Small intestine (tissue), 7 donors: ENCODE data around the gene PITPNM3. TPM values are rescaled to one million over a fixed set of nuclear protein-coding genes. Genes with fewer than 3 reads are reported as not detected.

Experiments
- DNase-seq, 2 donors: peaks; one replicate each; pipeline versions ENCODE4 v3.0.0 to v3.0.0-alpha.2; 2013
- FAIRE-seq: peaks from 2 replicates; lab custom pipeline; 2012; peaks lifted over from hg19 to GRCh38; lab: Jason Lieb, UNC
- H3K27ac ChIP-seq, 3 donors: one replicate each; pipeline ENCODE4 v1.5.1; 2013; ENCODE audit warnings: low read length in 2 of 3, mild to moderate bottlenecking in 2 of 3, control low read depth in 1 of 3, inconsistent platforms in 1 of 3, low read depth in 1 of 3, moderate library complexity in 1 of 3
- H3K27me3 ChIP-seq, 3 donors: one replicate each; pipeline ENCODE4 v1.6.1; 2013; ENCODE audit warnings: low read length in 3 of 3, inconsistent platforms in 1 of 3; ENCODE audit not compliant: control insufficient read depth in 3 of 3, insufficient read depth in 3 of 3
- H3K36me3 ChIP-seq, 3 donors: one replicate each; pipeline ENCODE4 v1.6.1; 2013; ENCODE audit warnings: low read length in 3 of 3, inconsistent platforms in 1 of 3, low read depth in 1 of 3, mild to moderate bottlenecking in 1 of 3, moderate library complexity in 1 of 3; ENCODE audit not compliant: control insufficient read depth in 3 of 3, insufficient read depth in 2 of 3
- H3K4me1 ChIP-seq, 3 donors: one replicate each; pipeline ENCODE4 v1.6.1; 2013; ENCODE audit warnings: low read length in 2 of 3, inconsistent platforms in 1 of 3, low read depth in 1 of 3, mild to moderate bottlenecking in 1 of 3, moderate library complexity in 1 of 3; ENCODE audit not compliant: control insufficient read depth in 3 of 3, insufficient read depth in 2 of 3
- H3K4me3 ChIP-seq, 3 donors: one replicate each; pipeline ENCODE4 v1.5.1; 2013; ENCODE audit warnings: low read length in 3 of 3, control low read depth in 1 of 3, inconsistent platforms in 1 of 3, low read depth in 1 of 3, mild to moderate bottlenecking in 1 of 3, moderate library complexity in 1 of 3
- H3K9me3 ChIP-seq, 2 donors: one replicate each; pipeline ENCODE4 v1.6.1; 2013; ENCODE audit warnings: low read depth in 1 of 2, low read length in 1 of 2; ENCODE audit not compliant: control insufficient read depth in 2 of 2, insufficient read depth in 1 of 2
- WGBS, 3 donors: extraction: QIAGEN DNeasy Blood & Tissue Kit; methylation state at CpG; one replicate each; pipeline ENCODE4 v1.1.7; 2013; 5-methylcytosine and 5-hydroxymethylcytosine counted together
- polyA plus RNA-seq, 4 donors: library from polyadenylated mRNA; stranded (reverse) in 3 of 4; unstranded in 1 of 4; fragments of 200-250 nt in 3 of 4; fragments of 120-200 nt in 1 of 4; gene quantifications; one replicate each; pipeline versions ENCODE4 v1.2.1 to v1.2.3, GENCODE V29; 2013
- donor health status: healthy with polysubstance abuse.
- donor health status: control.
- donor health status: control.
- donor health status: Bipolar disorder and iron deficiency.
- donor health status: healthy.

The PITPNM3 gene
- polyA plus RNA-seq, 4 donors: 0.22 to 1.7 (median 0.70) TPM

GRCh38 chr17:6544011-6544370, 12.4 kb downstream of the PITPNM3 start:
- no peak overlapping the region for H3K27ac ChIP-seq
- FAIRE-seq (no peak), DNase-seq (no peak)
- H3K4me1 ChIP-seq: no peaks in the 10 kb centered on the region
- no peaks in the 10 kb centered on the region for H3K36me3 ChIP-seq
- H3K9me3 ChIP-seq: peaks cover 0 to 6% of the 10 kb centered on the region in 2 donors
- no peak overlapping the region for H3K4me3 ChIP-seq
- 59 to 83% (median 75%) methylated on average over 5 of the region's 5 CpGs for WGBS, 3 donors
- no peaks in the 10 kb centered on the region for H3K27me3 ChIP-seq

DNA sequence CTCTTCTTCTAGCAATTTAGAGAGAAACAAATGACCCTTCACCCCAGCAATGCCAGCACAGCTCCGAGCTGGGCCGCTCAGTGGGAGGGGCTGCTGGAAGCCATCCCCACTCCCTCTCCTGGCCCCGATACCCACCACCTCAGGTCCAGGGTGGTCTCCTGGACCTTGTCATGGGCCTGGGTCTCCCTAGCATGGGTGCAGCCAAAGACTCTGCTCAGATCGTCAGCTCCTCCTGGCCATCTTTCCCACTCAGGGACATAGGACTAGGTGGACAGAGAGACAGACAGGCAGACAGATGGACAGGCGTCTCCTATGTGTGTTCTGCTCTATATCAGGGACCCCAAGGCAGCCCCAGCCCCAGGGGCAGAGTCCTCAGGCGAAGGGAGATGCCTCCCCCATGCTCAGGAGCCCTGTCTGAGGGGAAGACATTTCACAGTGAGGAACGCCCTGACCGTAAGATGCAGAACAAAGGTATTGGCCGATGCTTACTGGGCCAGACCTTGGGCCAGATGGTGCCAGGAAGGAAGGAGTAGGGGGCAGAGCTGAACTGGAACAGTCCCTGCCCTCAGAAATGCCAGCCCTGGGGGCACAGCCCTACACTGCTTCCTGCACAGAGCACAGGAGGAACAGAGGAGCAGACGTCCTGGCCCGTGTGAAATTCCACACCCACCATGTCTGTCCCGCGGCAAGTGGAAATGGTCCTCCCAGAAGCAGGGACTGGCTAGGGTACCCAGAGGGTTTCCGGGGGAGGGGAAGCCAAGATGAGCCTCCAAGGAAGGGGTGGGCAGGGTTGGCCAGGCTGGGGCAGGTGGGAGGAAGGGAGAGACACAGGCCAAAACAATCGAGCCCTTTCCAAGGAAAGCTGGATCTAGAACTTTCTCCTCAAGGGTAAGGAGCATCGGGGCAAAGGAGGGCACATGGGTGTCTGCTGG, 13.0 kb downstream of the PITPNM3 start:
- no peaks in the 10 kb centered on the region for H3K36me3 ChIP-seq
- 80 to 83% (median 81%) methylated on average over 16 of the region's 16 CpGs for WGBS, 3 donors
- DNase-seq (no peak), FAIRE-seq (no peak)
- H3K4me3 ChIP-seq: no peak overlapping the region
- H3K4me1 ChIP-seq: no peaks in the 10 kb centered on the region
- H3K9me3 ChIP-seq: peaks cover 0 to 10% of the 10 kb centered on the region in 2 donors
- H3K27ac ChIP-seq: no peak overlapping the region
- H3K27me3 ChIP-seq: no peaks in the 10 kb centered on the region

DNA sequence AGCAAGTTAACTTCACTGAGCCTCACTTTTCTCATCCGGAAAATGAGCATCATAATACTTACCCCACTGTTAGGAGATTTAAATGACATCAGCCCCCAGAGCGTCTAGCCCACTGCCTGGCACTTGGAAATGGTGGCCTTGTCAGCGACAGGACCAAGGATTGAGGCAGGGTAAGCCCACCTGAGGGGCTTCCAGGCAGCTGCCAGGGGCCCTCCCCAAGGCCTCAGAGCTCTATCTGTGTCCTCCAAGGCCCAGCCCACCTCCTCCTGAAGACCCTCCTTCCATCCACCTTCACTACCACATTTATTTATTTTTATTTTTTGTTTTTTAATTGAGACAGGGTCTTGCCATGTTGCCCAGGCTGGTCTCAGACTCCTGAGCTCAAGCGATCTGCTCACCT, 13.8 kb downstream of the PITPNM3 start:
- Histone ChIP-seq H3K27me3 (no peaks in the 10 kb centered on the region), H3K27ac (no peak overlapping the region), H3K9me3 (peaks cover 0 to 10% of the 10 kb centered on the region in 2 donors), H3K4me1 (no peaks in the 10 kb centered on the region), H3K36me3 (no peaks in the 10 kb centered on the region), H3K4me3 (no peak overlapping the region)
- DNase-seq: no peak
- WGBS, 3 donors: 88 to 95% (median 91%) methylated on average over 4 of the region's 4 CpGs
- FAIRE-seq: no peak

- no peak for FAIRE-seq
- 85 to 93% (median 88%) methylated on average over 4 of the region's 4 CpGs for WGBS, 3 donors
These were observed 14.5 kb downstream of the PITPNM3 start for GRCh38 chr17:6541886-6542285.

GRCh38 chr17:6539871-6540270, 16.5 kb downstream of the PITPNM3 start:
- peaks cover 0 to 10% of the 10 kb centered on the region in 2 donors for H3K9me3 ChIP-seq

More at GRCh38 chr17:6541886-6542285, 14.5 kb downstream of the PITPNM3 start:
- Histone ChIP-seq H3K36me3 (no peaks in the 10 kb centered on the region), H3K27me3 (no peaks in the 10 kb centered on the region), H3K4me1 (no peaks in the 10 kb centered on the region), H3K9me3 (peaks cover 0 to 10% of the 10 kb centered on the region in 2 donors), H3K4me3 (no peak overlapping the region), H3K27ac (no peak overlapping the region)
- DNase-seq: no peak

GRCh38 chr17:6536566-6537065, 19.7 kb downstream of the PITPNM3 start:
- Histone ChIP-seq H3K9me3 (peaks cover 0 to 10% of the 10 kb centered on the region in 2 donors), H3K27ac (no peak overlapping the region), H3K36me3 (no peaks in the 10 kb centered on the region), H3K4me3 (no peak overlapping the region), H3K27me3 (no peaks in the 10 kb centered on the region), H3K4me1 (no peaks in the 10 kb centered on the region)
- FAIRE-seq: no peak
- DNase-seq: no peak
- 87 to 92% (median 89%) methylated on average over 10 of the region's 10 CpGs for WGBS, 3 donors

More at GRCh38 chr17:6539871-6540270, 16.5 kb downstream of the PITPNM3 start:
- Histone ChIP-seq H3K4me1 (no peaks in the 10 kb centered on the region), H3K36me3 (no peaks in the 10 kb centered on the region), H3K27me3 (no peaks in the 10 kb centered on the region), H3K4me3 (no peak overlapping the region), H3K27ac (no peak overlapping the region)
- FAIRE-seq (no peak), DNase-seq (no peak)
- WGBS, 3 donors: 71 to 81% (median 80%) methylated on average over 3 of the region's 3 CpGs

GRCh38 chr17:6536053-6536452, 20.3 kb downstream of the PITPNM3 start:
- no peaks in the 10 kb centered on the region for H3K4me1 ChIP-seq
- no peak overlapping the region for H3K27ac ChIP-seq
- DNase-seq (no peak), FAIRE-seq (no peak)
- H3K9me3 ChIP-seq: peaks cover 0 to 10% of the 10 kb centered on the region in 2 donors
- 86 to 90% (median 90%) methylated on average over 10 of the region's 10 CpGs for WGBS, 3 donors
- H3K4me3 ChIP-seq: no peak overlapping the region
- no peaks in the 10 kb centered on the region for H3K27me3 ChIP-seq
- H3K36me3 ChIP-seq: no peaks in the 10 kb centered on the region

GRCh38 chr17:6534846-6535514, 21.4 kb downstream of the PITPNM3 start:
- 60 to 70% (median 69%) methylated on average over 3 of the region's 3 CpGs for WGBS, 3 donors
- Histone ChIP-seq H3K27me3 (no peaks in the 10 kb centered on the region), H3K36me3 (no peaks in the 10 kb centered on the region), H3K4me3 (no peak overlapping the region), H3K9me3 (peaks cover 0 to 8% of the 10 kb centered on the region in 2 donors), H3K4me1 (no peaks in the 10 kb centered on the region), H3K27ac (no peak overlapping the region)
- DNase-seq: no peak
- FAIRE-seq: no peak
